ENCODE results near the gene UBL4B. TPM values are rescaled to one million over a fixed set of nuclear protein-coding genes. Genes with fewer than 3 reads are reported as not detected.

The UBL4B gene
- total RNA-seq, 2 experiments from 2014 or later, result not detected

- Mint-ChIP-seq H3K36me3 (ENCODE audit: low read depth) (no peaks in the 10 kb centered on the region), H3K4me3 (no peak overlapping the region), H3K4me1 (ENCODE audit: low read depth) (peaks cover 3% of the 10 kb centered on the region), H3K9me3 (no peaks in the 10 kb centered on the region), H3K27ac (no peak overlapping the region), H3K27me3 (peaks cover 57% of the 10 kb centered on the region)
- POLR2A ChIA-PET, result no interaction called here
- CTCF ChIA-PET, result interaction anchor here (1.7 to 2.4 kb wide), 3 partner anchors 18 to 98 kb away, joined by 5 to 7 read pairs (median 5); no protein-coding TSS in a partner anchor
- TF ChIP-seq CTCF (IDR thresholded peaks at IDR 0.05), result no peak
- intact Hi-C loops (cut with micrococcal nuclease), result no loop called here
- no peak for ATAC-seq
- no peak for DNase-seq
Observed at GRCh38 chr1:110152133-110152785, 40.0 kb downstream of the UBL4B start.

GRCh38 chr1:110153407-110153950 is 41.2 kb downstream of the UBL4B start:
- no peaks in the 10 kb centered on the region for H3K36me3 Mint-ChIP-seq (ENCODE audit: low read depth)
- peaks cover 60% of the 10 kb centered on the region for H3K27me3 Mint-ChIP-seq
- no peaks in the 10 kb centered on the region for H3K9me3 Mint-ChIP-seq
- DNase-seq, result no peak
- no peak for ATAC-seq
- H3K27ac Mint-ChIP-seq, result no peak overlapping the region
- peaks cover 3% of the 10 kb centered on the region for H3K4me1 Mint-ChIP-seq (ENCODE audit: low read depth)
- TF ChIP-seq CTCF (IDR thresholded peaks at IDR 0.05), result no peak
- intact Hi-C loops (cut with micrococcal nuclease), result no loop called here
- ChIA-PET POLR2A (no interaction called here), CTCF (interaction anchor here (1.1 to 1.3 kb wide), 2 partner anchors 29 to 50 kb away, joined by 3 read pairs; no protein-coding TSS in a partner anchor)
- H3K4me3 Mint-ChIP-seq, result no peak overlapping the region

- Mint-ChIP-seq H3K36me3 (ENCODE audit: low read depth) (no peaks in the 10 kb centered on the region), H3K4me3 (no peak overlapping the region), H3K4me1 (ENCODE audit: low read depth) (peaks cover 5% of the 10 kb centered on the region), H3K27me3 (peaks cover 50% of the 10 kb centered on the region), H3K27ac (no peak overlapping the region), H3K9me3 (no peaks in the 10 kb centered on the region)
- POLR2A ChIA-PET, result no interaction called here
- ATAC-seq, result peak; percentile 66
- peak; percentile 70 for DNase-seq
- intact Hi-C loops (cut with micrococcal nuclease), result no loop called here
- CTCF ChIA-PET, result interaction anchor here (0.9 kb wide), 1 partner anchor 41 kb away, joined by 3 read pairs; no protein-coding TSS in a partner anchor
- TF ChIP-seq CTCF (IDR thresholded peaks at IDR 0.05), result no peak
Observed at GRCh38 chr1:110155878-110156522, 43.8 kb downstream of the UBL4B start.

GRCh38 chr1:110158261-110158660 is 46.0 kb downstream of the UBL4B start:
- Mint-ChIP-seq H3K27ac (no peak overlapping the region), H3K9me3 (no peaks in the 10 kb centered on the region), H3K4me3 (no peak overlapping the region), H3K36me3 (ENCODE audit: low read depth) (no peaks in the 10 kb centered on the region), H3K27me3 (peaks cover 31% of the 10 kb centered on the region), H3K4me1 (ENCODE audit: low read depth) (peaks cover 5% of the 10 kb centered on the region)
- DNase-seq, result no peak
- TF ChIP-seq CTCF (IDR thresholded peaks at IDR 0.05), result no peak
- CTCF ChIA-PET, result interaction anchor here (0.6 to 1.3 kb wide), 3 partner anchors 39 to 642 kb away, joined by 3 to 4 read pairs (median 3); no protein-coding TSS in a partner anchor
- POLR2A ChIA-PET, result no interaction called here
- ATAC-seq, result no peak
- intact Hi-C loops (cut with micrococcal nuclease), result no loop called here

GRCh38 chr1:110159168-110159567 is 46.9 kb downstream of the UBL4B start:
- no peak overlapping the region for H3K4me3 Mint-ChIP-seq
- no peak for TF ChIP-seq CTCF (IDR thresholded peaks at IDR 0.05)
- CTCF ChIA-PET, result interaction anchor here (1.1 to 1.3 kb wide), 2 partner anchors 38 to 53 kb away, joined by 3 read pairs; no protein-coding TSS in a partner anchor
- H3K27ac Mint-ChIP-seq, result no peak overlapping the region
- H3K36me3 Mint-ChIP-seq (ENCODE audit: low read depth), result no peaks in the 10 kb centered on the region
- no peak for ATAC-seq
- peaks cover 27% of the 10 kb centered on the region for H3K27me3 Mint-ChIP-seq
- peaks cover 5% of the 10 kb centered on the region for H3K4me1 Mint-ChIP-seq (ENCODE audit: low read depth)
- H3K9me3 Mint-ChIP-seq, result no peaks in the 10 kb centered on the region
- intact Hi-C loops (cut with micrococcal nuclease), result no loop called here
- POLR2A ChIA-PET, result no interaction called here
- DNase-seq, result no peak
